Measurements from ENCODE around the gene OR2V2.

Gene OR2V2

GRCh38 chr5:181140766-181141165 lies 6.6 kb upstream of the OR2V2 start:
- no peak for FAIRE-seq
- no peak for TF ChIP-seq CTCF (IDR thresholded peaks at IDR 0.05; ENCODE audit: insufficient read depth, missing control alignments)

GRCh38 chr5:181142054-181142453 lies 5.3 kb upstream of the OR2V2 start:
- no peak for FAIRE-seq
- no peak for TF ChIP-seq CTCF (IDR thresholded peaks at IDR 0.05; ENCODE audit: insufficient read depth, missing control alignments)
- DNase-seq (ENCODE audit: insufficient read length, low spot score): no peak

More at GRCh38 chr5:181140766-181141165, 6.6 kb upstream of the OR2V2 start:
- no peak for DNase-seq (ENCODE audit: insufficient read length, low spot score)

GRCh38 chr5:181145133-181145532 lies 2.3 kb upstream of the OR2V2 start:
- TF ChIP-seq CTCF (IDR thresholded peaks at IDR 0.05; ENCODE audit: insufficient read depth, missing control alignments): no peak
- DNase-seq (ENCODE audit: insufficient read length, low spot score) (no peak), FAIRE-seq (no peak)

GRCh38 chr5:181149355-181149754 lies 2.0 kb downstream of the OR2V2 start:
- FAIRE-seq (no peak), DNase-seq (ENCODE audit: insufficient read length, low spot score) (no peak)
- TF ChIP-seq CTCF (IDR thresholded peaks at IDR 0.05; ENCODE audit: insufficient read depth, missing control alignments): no peak

- DNase-seq (ENCODE audit: insufficient read length, low spot score) (no peak), FAIRE-seq (no peak)
- no peak for TF ChIP-seq CTCF (IDR thresholded peaks at IDR 0.05; ENCODE audit: insufficient read depth, missing control alignments)
Measured at GRCh38 chr5:181149806-181150733, 2.7 kb downstream of the OR2V2 start.

GRCh38 chr5:181151146-181151545 lies 3.8 kb downstream of the OR2V2 start:
- DNase-seq (ENCODE audit: insufficient read length, low spot score) (no peak), FAIRE-seq (no peak)
- peak; percentile 31 for TF ChIP-seq CTCF (IDR thresholded peaks at IDR 0.05; ENCODE audit: insufficient read depth, missing control alignments)

GRCh38 chr5:181152406-181152805 lies 5.0 kb downstream of the OR2V2 start:
- DNase-seq (ENCODE audit: insufficient read length, low spot score) (no peak), FAIRE-seq (no peak)
- TF ChIP-seq CTCF (IDR thresholded peaks at IDR 0.05; ENCODE audit: insufficient read depth, missing control alignments): no peak
